Measurements from ENCODE around the gene PHYKPL.

- no peak for TF ChIP-seq CTCF (conservative IDR thresholded peaks at IDR 0.05; ENCODE audit: low read depth, low read length)
- no peak for TF ChIP-seq EZH2 (IDR thresholded peaks at IDR 0.05; ENCODE audit: borderline replicate concordance, low read depth, low read length, poor library complexity, severe bottlenecking)
Observed at GRCh38 chr5:178222292-178222691, 10.3 kb downstream of the PHYKPL start.
